Suprapubic skin (tissue), 3 donors: Measurements from ENCODE around the gene VTI1A.

ENCODE experiments used
- CTCF ChIP-seq, 2 donors: fragments of 200-600 bp in 1 of 2; fragments of 450-650 bp in 1 of 2; sonication (generic) in 1 of 2; IDR thresholded peaks; one replicate each; pipeline ENCODE4 v1.5.1; 2016 to 2019; ENCODE audit warnings: antibody characterized with exemption in 2 of 2, mild to moderate bottlenecking in 1 of 2, moderate library complexity in 1 of 2
- POLR2A ChIP-seq, 2 donors: fragments of 450-650 bp; IDR thresholded peaks; one replicate each; pipeline ENCODE4 v1.6.1; 2017; ENCODE audit warnings: antibody characterized with exemption in 2 of 2, mild to moderate bottlenecking in 2 of 2, moderate library complexity in 2 of 2

GRCh38 chr10:112708461-112708860 is 261.4 kb downstream of the VTI1A start:
- no peak for TF ChIP-seq CTCF (IDR thresholded peaks at IDR 0.05)
- no peak for TF ChIP-seq POLR2A (IDR thresholded peaks at IDR 0.05)
